ENCODE data around the gene FOXE1.

GRCh38 chr9:97891736-97892135 is 38.7 kb downstream of the FOXE1 start:
- no peak for TF ChIP-seq CTCF (conservative IDR thresholded peaks at IDR 0.05; ENCODE audit: low read depth, low read length)
- no peak for TF ChIP-seq POLR2A (IDR thresholded peaks at IDR 0.05; ENCODE audit: low read depth, low read length)
- no peak for TF ChIP-seq MXI1 (IDR thresholded peaks at IDR 0.05; ENCODE audit: borderline replicate concordance, low read depth, low read length)
- TF ChIP-seq NFE2L2 (IDR thresholded peaks at IDR 0.05; ENCODE audit: low read depth, low read length), result no peak
- TF ChIP-seq SMC3 (IDR thresholded peaks at IDR 0.05; ENCODE audit: low read depth, low read length), result no peak
- TF ChIP-seq CHD1 (IDR thresholded peaks at IDR 0.05; ENCODE audit: low read depth, low read length), result no peak
- no peak for TF ChIP-seq RCOR1 (IDR thresholded peaks at IDR 0.05; ENCODE audit: insufficient replicate concordance, low read length)
- TF ChIP-seq FOS (IDR thresholded peaks at IDR 0.05; ENCODE audit: low read depth, low read length), result no peak
- TF ChIP-seq USF2 (IDR thresholded peaks at IDR 0.05; ENCODE audit: low read depth, low read length), result no peak
- no peak for TF ChIP-seq CEBPB (IDR thresholded peaks at IDR 0.05; ENCODE audit: low read depth, low read length)
- TF ChIP-seq MAZ (IDR thresholded peaks at IDR 0.05; ENCODE audit: borderline replicate concordance, low read depth, low read length), result no peak
- no peak for TF ChIP-seq RFX5 (IDR thresholded peaks at IDR 0.05; ENCODE audit: low read depth, low read length)
- TF ChIP-seq RAD21 (IDR thresholded peaks at IDR 0.05; ENCODE audit: low read length), result no peak
